Trophoblast cell (in vitro differentiated cells and primary cell): ENCODE data around the gene MMS19.
A peak's percentile ranks its signal among the peaks of the same experiment; 100 is the strongest.

Source experiments
- DNase-seq, 2 donors: peaks; one replicate each; pipeline ENCODE4 v3.0.0-alpha.2; 2016
- H2AFZ ChIP-seq: 2 replicates; pipeline ENCODE4 v1.6.1; 2013; ENCODE audit warnings: low read length, moderate library complexity, mild to moderate bottlenecking; ENCODE audit not compliant: insufficient read depth, poor library complexity
- H2AK5ac ChIP-seq: 2 replicates; pipeline ENCODE4 v1.6.1; 2013; ENCODE audit warnings: mild to moderate bottlenecking, low read length
- H2BK120ac ChIP-seq: 2 replicates; pipeline ENCODE4 v1.6.1; 2013; ENCODE audit warnings: low read length, mild to moderate bottlenecking, moderate library complexity; ENCODE audit not compliant: insufficient read depth, poor library complexity
- H2BK12ac ChIP-seq: 2 replicates; pipeline ENCODE4 v1.6.1; 2013; ENCODE audit warnings: mild to moderate bottlenecking, low read length, moderate library complexity
- H2BK5ac ChIP-seq: 2 replicates; pipeline ENCODE4 v1.6.1; 2013; ENCODE audit warnings: low read length, low read depth, moderate library complexity, mild to moderate bottlenecking; ENCODE audit not compliant: poor library complexity
- H3K14ac ChIP-seq: 2 replicates; pipeline ENCODE4 v1.6.1; 2013; ENCODE audit warnings: mild to moderate bottlenecking, low read length
- H3K18ac ChIP-seq: 2 replicates; pipeline ENCODE4 v1.6.1; 2013; ENCODE audit warnings: mild to moderate bottlenecking, low read length
- H3K23ac ChIP-seq: 2 replicates; pipeline ENCODE4 v1.6.1; 2013; ENCODE audit warnings: low read length
- H3K27ac ChIP-seq: 2 replicates; pipeline ENCODE4 v1.5.1; 2013; ENCODE audit warnings: low read depth, mild to moderate bottlenecking, inconsistent platforms, low read length, moderate library complexity
- H3K27me3 ChIP-seq: 2 replicates; pipeline ENCODE4 v1.6.1; 2013; ENCODE audit warnings: inconsistent platforms, mild to moderate bottlenecking, low read length, moderate library complexity; ENCODE audit not compliant: insufficient read depth
- H3K36me3 ChIP-seq, 2 experiments: 1 replicate in 1 of 2; 2 replicates in 1 of 2; pipeline ENCODE4 v1.6.1; 2013; ENCODE audit warnings: low read length in 2 of 2, mild to moderate bottlenecking in 2 of 2, moderate library complexity in 1 of 2; ENCODE audit not compliant: insufficient read depth in 2 of 2, control insufficient read depth in 1 of 2
- H3K4ac ChIP-seq: 2 replicates; pipeline ENCODE4 v1.6.1; 2013; ENCODE audit warnings: low read depth, mild to moderate bottlenecking, low read length, moderate library complexity
- H3K4me1 ChIP-seq, 2 experiments: 1 replicate in 1 of 2; 2 replicates in 1 of 2; pipeline ENCODE4 v1.6.1; 2013; ENCODE audit warnings: low read length in 2 of 2, mild to moderate bottlenecking in 2 of 2, moderate library complexity in 1 of 2; ENCODE audit not compliant: insufficient read depth in 2 of 2, control insufficient read depth in 1 of 2
- H3K4me2 ChIP-seq: 2 replicates; pipeline ENCODE4 v1.6.1; 2013; ENCODE audit warnings: inconsistent platforms, mild to moderate bottlenecking, low read length, moderate library complexity
- H3K4me3 ChIP-seq: 2 replicates; pipeline ENCODE4 v1.5.1; 2013; ENCODE audit warnings: mild to moderate bottlenecking, low read depth, low read length, inconsistent platforms
- H3K79me1 ChIP-seq: one replicate; pipeline ENCODE4 v1.6.1; 2013; ENCODE audit warnings: low read length
- H3K79me2 ChIP-seq: 2 replicates; pipeline ENCODE4 v1.6.1; 2013; ENCODE audit warnings: low read length, mild to moderate bottlenecking; ENCODE audit not compliant: control insufficient read depth, insufficient read depth, poor library complexity
- H3K9ac ChIP-seq: 2 replicates; pipeline ENCODE4 v1.6.1; 2013; ENCODE audit warnings: mild to moderate bottlenecking, low read length
- H3K9me3 ChIP-seq: 2 replicates; pipeline ENCODE4 v1.6.1; 2013; ENCODE audit warnings: low read depth, mild to moderate bottlenecking, control low read depth, inconsistent platforms, low read length; ENCODE audit not compliant: insufficient read depth
- H4K12ac ChIP-seq: 2 replicates; pipeline ENCODE4 v1.6.1; 2013; ENCODE audit warnings: low read depth, mild to moderate bottlenecking, low read length, moderate library complexity
- H4K8ac ChIP-seq: 2 replicates; pipeline ENCODE4 v1.6.1; 2013; ENCODE audit warnings: low read depth, mild to moderate bottlenecking, low read length, moderate library complexity
- H4K91ac ChIP-seq: one replicate; pipeline ENCODE4 v1.6.1; 2013; ENCODE audit warnings: low read depth, mild to moderate bottlenecking, low read length, moderate library complexity
- WGBS: extraction: QIAGEN DNeasy Blood & Tissue Kit; methylation state at CpG from one replicate; pipeline ENCODE4 v1.1.7; 2013; ENCODE audit warnings: missing lambda C conversion rate; ENCODE audit not compliant: insufficient read length, insufficient coverage; ENCODE audit errors: extremely low coverage; 5-methylcytosine and 5-hydroxymethylcytosine counted together

MMS19 gene

GRCh38 chr10:97511711-97512440 is 13.7 kb upstream of the MMS19 start:
- H3K27ac ChIP-seq: no peak overlapping the region
- no peak overlapping the region for H3K14ac ChIP-seq
- H4K8ac ChIP-seq: no peak overlapping the region
- no peak overlapping the region for H3K23ac ChIP-seq
- H3K9me3 ChIP-seq: no peaks in the 10 kb centered on the region
- peaks cover 1% of the 10 kb centered on the region for H3K79me2 ChIP-seq
- no peak overlapping the region for H2BK5ac ChIP-seq
- H2BK12ac ChIP-seq: no peak overlapping the region
- H3K27me3 ChIP-seq: no peaks in the 10 kb centered on the region
- WGBS: no CpG with 5 or more reads among the region's 3 CpGs
- H3K4me1 ChIP-seq: no peaks in the 10 kb centered on the region
- no peak overlapping the region for H4K12ac ChIP-seq
- no peak overlapping the region for H3K4me3 ChIP-seq
- H2AK5ac ChIP-seq: no peak overlapping the region
- H3K9ac ChIP-seq: peak overlapping the region; percentile 7
- no peaks in the 10 kb centered on the region for H3K36me3 ChIP-seq
- no peaks in the 10 kb centered on the region for H3K79me1 ChIP-seq
- H2AFZ ChIP-seq: no peak overlapping the region
- H4K91ac ChIP-seq: no peak overlapping the region
- no peak for DNase-seq
- no peak overlapping the region for H2BK120ac ChIP-seq
- no peak overlapping the region for H3K18ac ChIP-seq
- H3K4me2 ChIP-seq: no peak overlapping the region
- no peak overlapping the region for H3K4ac ChIP-seq

- H3K9ac ChIP-seq: no peak overlapping the region
- H3K36me3 ChIP-seq: no peaks in the 10 kb centered on the region
- no peak overlapping the region for H2BK5ac ChIP-seq
- peaks cover 1% of the 10 kb centered on the region for H3K79me2 ChIP-seq
- no peak overlapping the region for H3K27ac ChIP-seq
- H3K14ac ChIP-seq: no peak overlapping the region
- H3K9me3 ChIP-seq: no peaks in the 10 kb centered on the region
- no peak overlapping the region for H4K12ac ChIP-seq
- no peak overlapping the region for H3K4me2 ChIP-seq
- no peak overlapping the region for H3K4ac ChIP-seq
- H2AK5ac ChIP-seq: no peak overlapping the region
- no peak overlapping the region for H4K91ac ChIP-seq
- H3K27me3 ChIP-seq: no peaks in the 10 kb centered on the region
- no CpG with 5 or more reads among the region's 4 CpGs for WGBS
- no peak overlapping the region for H3K23ac ChIP-seq
- no peak for DNase-seq
- no peak overlapping the region for H2BK12ac ChIP-seq
- no peak overlapping the region for H2BK120ac ChIP-seq
- no peaks in the 10 kb centered on the region for H3K79me1 ChIP-seq
- no peak overlapping the region for H3K18ac ChIP-seq
- no peak overlapping the region for H4K8ac ChIP-seq
- H3K4me1 ChIP-seq: no peaks in the 10 kb centered on the region
- no peak overlapping the region for H2AFZ ChIP-seq
- H3K4me3 ChIP-seq: no peak overlapping the region
Measured at GRCh38 chr10:97510686-97511085, 12.5 kb upstream of the MMS19 start.

- DNase-seq: no peak
- WGBS: no CpG with 5 or more reads among the region's 8 CpGs
Measured at GRCh38 chr10:97509120-97509680, 11.0 kb upstream of the MMS19 start.

GRCh38 chr10:97508342-97508741 is 10.1 kb upstream of the MMS19 start:
- Histone ChIP-seq H4K12ac (no peak overlapping the region), H2BK5ac (no peak overlapping the region), H4K91ac (no peak overlapping the region), H3K18ac (no peak overlapping the region), H4K8ac (no peak overlapping the region), H2BK12ac (no peak overlapping the region), H2BK120ac (no peak overlapping the region), H3K4me2 (no peak overlapping the region), H3K14ac (no peak overlapping the region), H3K27me3 (no peaks in the 10 kb centered on the region), H3K4me3 (no peak overlapping the region), H3K79me1 (no peaks in the 10 kb centered on the region), H3K9ac (no peak overlapping the region), H2AFZ (no peak overlapping the region), H3K79me2 (no peaks in the 10 kb centered on the region), H3K27ac (no peak overlapping the region), H3K4ac (no peak overlapping the region), H2AK5ac (no peak overlapping the region), H3K9me3 (peaks cover 2% of the 10 kb centered on the region), H3K23ac (no peak overlapping the region), H3K36me3 (no peaks in the 10 kb centered on the region), H3K4me1 (no peaks in the 10 kb centered on the region)
- no peak for DNase-seq
- no CpG with 5 or more reads among the region's 1 CpG for WGBS

More at GRCh38 chr10:97509120-97509680, 11.0 kb upstream of the MMS19 start:
- Histone ChIP-seq H3K4ac (no peak overlapping the region), H3K4me3 (no peak overlapping the region), H3K79me1 (no peaks in the 10 kb centered on the region), H3K9ac (no peak overlapping the region), H3K27me3 (no peaks in the 10 kb centered on the region), H4K8ac (no peak overlapping the region), H3K23ac (no peak overlapping the region), H3K79me2 (no peaks in the 10 kb centered on the region), H3K18ac (no peak overlapping the region), H3K9me3 (no peaks in the 10 kb centered on the region), H3K36me3 (no peaks in the 10 kb centered on the region), H2BK12ac (no peak overlapping the region), H4K12ac (no peak overlapping the region), H2BK120ac (no peak overlapping the region), H4K91ac (no peak overlapping the region), H3K14ac (no peak overlapping the region), H3K4me1 (no peaks in the 10 kb centered on the region), H2AFZ (no peak overlapping the region), H3K4me2 (no peak overlapping the region), H2BK5ac (no peak overlapping the region), H3K27ac (no peak overlapping the region), H2AK5ac (no peak overlapping the region)
